WERI-Rb-1 (cell line): ENCODE results near the gene PRRC2B.

Experiments
- DNase-seq: peaks from one replicate; pipeline ENCODE4 v3.0.0-alpha.2; 2020
- H3K27ac ChIP-seq: fragments of 250-450 bp; sonication (Bioruptor Pico); 2 replicates; pipeline ENCODE4 v1.5.1; 2020; ENCODE audit warnings: mild to moderate bottlenecking, moderate library complexity
- H3K27me3 ChIP-seq: fragments of 250-450 bp; sonication (Bioruptor Pico); 2 replicates; pipeline ENCODE4 v1.5.1; 2021; ENCODE audit warnings: mild to moderate bottlenecking, low read depth, moderate library complexity; ENCODE audit not compliant: insufficient read depth, severe bottlenecking
- H3K36me3 ChIP-seq: fragments of 250-450 bp; sonication (Bioruptor Pico); 2 replicates; pipeline ENCODE4 v1.5.1; 2020; ENCODE audit warnings: mild to moderate bottlenecking, moderate library complexity
- H3K4me3 ChIP-seq: 2 replicates; pipeline ENCODE4 v1.5.1; 2011; ENCODE audit warnings: low read depth, mild to moderate bottlenecking, control low read depth, low read length
- H3K9me3 ChIP-seq: fragments of 250-450 bp; sonication (Bioruptor Pico); 2 replicates; pipeline ENCODE4 v1.5.1; 2021; ENCODE audit warnings: mild to moderate bottlenecking, moderate library complexity; ENCODE audit not compliant: severe bottlenecking
- TF ChIP-seq, protein P1 (sequence below): IDR thresholded peaks from 2 replicates; pipeline ENCODE4 v1.5.1; 2011; ENCODE audit warnings: low read depth, mild to moderate bottlenecking, control low read depth, inconsistent platforms, low read length

Gene PRRC2B

GRCh38 chr9:131426545-131426944, 32.7 kb downstream of the PRRC2B start:
- Histone ChIP-seq H3K4me3 (no peak overlapping the region), H3K9me3 (no peaks in the 10 kb centered on the region), H3K27ac (no peak overlapping the region), H3K27me3 (no peaks in the 10 kb centered on the region), H3K36me3 (peaks cover 79% of the 10 kb centered on the region)
- TF ChIP-seq, protein P1, sequence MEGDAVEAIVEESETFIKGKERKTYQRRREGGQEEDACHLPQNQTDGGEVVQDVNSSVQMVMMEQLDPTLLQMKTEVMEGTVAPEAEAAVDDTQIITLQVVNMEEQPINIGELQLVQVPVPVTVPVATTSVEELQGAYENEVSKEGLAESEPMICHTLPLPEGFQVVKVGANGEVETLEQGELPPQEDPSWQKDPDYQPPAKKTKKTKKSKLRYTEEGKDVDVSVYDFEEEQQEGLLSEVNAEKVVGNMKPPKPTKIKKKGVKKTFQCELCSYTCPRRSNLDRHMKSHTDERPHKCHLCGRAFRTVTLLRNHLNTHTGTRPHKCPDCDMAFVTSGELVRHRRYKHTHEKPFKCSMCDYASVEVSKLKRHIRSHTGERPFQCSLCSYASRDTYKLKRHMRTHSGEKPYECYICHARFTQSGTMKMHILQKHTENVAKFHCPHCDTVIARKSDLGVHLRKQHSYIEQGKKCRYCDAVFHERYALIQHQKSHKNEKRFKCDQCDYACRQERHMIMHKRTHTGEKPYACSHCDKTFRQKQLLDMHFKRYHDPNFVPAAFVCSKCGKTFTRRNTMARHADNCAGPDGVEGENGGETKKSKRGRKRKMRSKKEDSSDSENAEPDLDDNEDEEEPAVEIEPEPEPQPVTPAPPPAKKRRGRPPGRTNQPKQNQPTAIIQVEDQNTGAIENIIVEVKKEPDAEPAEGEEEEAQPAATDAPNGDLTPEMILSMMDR, result 0 out of 2 replicates have a peak, but pooled peaks have one; percentile 6
- no peak for DNase-seq

GRCh38 chr9:131429121-131430012, 35.5 kb downstream of the PRRC2B start:
- TF ChIP-seq, protein P1, result no peak
- DNase-seq, result no peak
- no peaks in the 10 kb centered on the region for H3K27me3 ChIP-seq
- H3K4me3 ChIP-seq, result no peak overlapping the region
- H3K27ac ChIP-seq, result no peak overlapping the region
- H3K36me3 ChIP-seq, result peaks cover 81% of the 10 kb centered on the region
- H3K9me3 ChIP-seq, result no peaks in the 10 kb centered on the region

DNA sequence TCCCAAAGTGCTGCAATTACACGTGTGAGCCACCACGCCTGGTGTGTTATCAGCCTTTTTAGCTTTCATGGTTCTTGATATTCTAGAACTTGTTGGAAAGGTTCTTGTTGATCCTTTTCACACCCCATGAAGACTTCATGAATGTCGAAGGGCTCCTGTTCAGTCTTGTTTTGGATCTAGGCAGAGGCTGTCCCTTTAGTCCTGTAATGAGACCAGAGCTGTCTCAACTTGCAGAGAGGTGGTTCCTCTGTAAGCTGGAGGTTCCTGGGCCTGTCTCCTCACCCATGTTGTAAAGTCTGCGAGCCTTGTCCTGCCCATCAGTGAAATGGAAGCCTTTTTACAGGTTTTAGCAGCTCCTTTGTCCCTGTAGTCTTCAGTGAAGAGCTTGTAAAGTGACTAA, 38.2 kb downstream of the PRRC2B start:
- no peak for DNase-seq
- Histone ChIP-seq H3K27me3 (no peaks in the 10 kb centered on the region), H3K4me3 (no peak overlapping the region), H3K9me3 (no peaks in the 10 kb centered on the region), H3K27ac (no peak overlapping the region), H3K36me3 (peaks cover 84% of the 10 kb centered on the region)
- TF ChIP-seq, protein P1, result no peak

DNA sequence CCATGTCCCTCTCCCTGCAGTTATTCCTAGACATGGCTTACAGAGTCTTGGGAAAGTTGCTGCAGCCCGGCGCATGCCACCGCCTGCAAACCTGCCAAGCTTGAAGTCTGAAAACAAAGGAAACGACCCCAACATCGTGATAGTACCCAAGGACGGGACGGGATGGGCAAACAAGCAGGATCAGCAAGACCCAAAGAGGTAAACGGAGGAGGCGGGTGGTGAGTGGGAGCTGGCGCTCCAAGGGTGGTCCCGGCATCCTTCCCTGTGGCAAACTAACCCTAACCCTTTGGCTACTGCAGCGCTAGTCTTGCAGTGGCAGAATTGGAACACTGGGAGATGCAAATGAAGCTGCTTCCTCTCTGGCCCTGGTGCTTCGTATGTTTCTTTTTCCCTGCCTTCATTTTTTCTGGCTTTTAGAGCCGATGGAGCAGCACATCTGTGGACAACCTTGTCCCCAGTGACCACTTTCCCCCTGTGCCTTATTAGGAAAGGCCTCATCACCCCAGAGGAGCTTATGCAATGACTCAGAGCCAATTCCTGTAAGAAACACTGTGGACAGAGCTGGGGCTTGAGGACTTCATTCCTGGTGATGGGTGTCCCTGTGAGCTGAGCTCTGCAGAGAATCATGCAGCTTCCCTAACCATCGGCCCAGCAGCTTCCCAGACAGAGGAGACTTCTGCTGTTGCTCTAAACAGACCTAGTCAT, 38.9 kb downstream of the PRRC2B start:
- Histone ChIP-seq H3K9me3 (no peaks in the 10 kb centered on the region), H3K36me3 (peaks cover 91% of the 10 kb centered on the region), H3K27me3 (no peaks in the 10 kb centered on the region), H3K4me3 (no peak overlapping the region), H3K27ac (no peak overlapping the region)
- no peak for DNase-seq
- TF ChIP-seq, protein P1, result no peak

DNA sequence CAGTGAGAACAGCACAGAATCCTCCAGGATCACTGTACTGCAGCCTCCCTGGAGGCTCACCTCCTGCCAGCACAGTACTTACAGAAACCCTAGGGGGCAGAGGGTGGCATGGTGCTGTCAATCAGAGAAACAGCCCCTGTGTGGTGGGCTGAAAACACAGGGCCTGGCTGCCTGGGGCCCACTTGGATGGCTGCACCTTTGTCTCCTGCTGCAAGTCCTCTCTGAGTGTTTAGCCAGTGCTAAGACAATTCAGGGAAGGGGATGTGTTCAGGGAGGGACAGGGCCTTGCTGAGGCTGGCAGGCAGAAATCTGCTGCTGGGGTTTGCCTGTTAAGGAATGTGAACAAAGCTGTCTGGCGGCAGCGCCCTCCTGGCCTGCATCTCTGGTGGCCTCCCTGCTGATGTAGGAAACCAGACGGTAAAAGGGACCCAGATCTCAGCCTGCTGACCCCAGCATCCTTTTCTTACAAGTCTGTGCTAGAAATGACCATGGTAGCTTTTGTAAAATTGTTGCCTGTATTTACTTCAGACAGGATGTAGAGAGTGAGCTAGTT, 39.5 kb downstream of the PRRC2B start:
- no peak overlapping the region for H3K27ac ChIP-seq
- TF ChIP-seq, protein P1, result no peak
- H3K36me3 ChIP-seq, result peaks cover 97% of the 10 kb centered on the region
- DNase-seq, result no peak
- no peaks in the 10 kb centered on the region for H3K9me3 ChIP-seq
- no peaks in the 10 kb centered on the region for H3K27me3 ChIP-seq
- no peak overlapping the region for H3K4me3 ChIP-seq
